Epithelial cell of proximal tubule (primary cell): ENCODE measurements around the gene TOE1. TPM values are rescaled to one million over a fixed set of nuclear protein-coding genes. Genes with fewer than 3 reads are reported as not detected.

ENCODE experiments used
- DNase-seq: peaks from one replicate; pipeline ENCODE4 v3.0.0-alpha.2; 2011; ENCODE audit warnings: low read depth
- H3K4me3 ChIP-seq: 2 replicates; pipeline ENCODE4 v1.5.1; 2011; ENCODE audit warnings: low read depth, mild to moderate bottlenecking, low read length
- total RNA-seq: library from RNA; depleted of rRNA; stranded (reverse); fragments of >200 nt; gene quantifications from 2 replicates; pipeline ENCODE4 v1.2.3, GENCODE V29; 2015
- TF ChIP-seq, protein P1 (sequence below): conservative IDR thresholded peaks from 2 replicates; pipeline ENCODE4 v1.5.1; 2012; ENCODE audit warnings: low read depth, mild to moderate bottlenecking, low read length

TOE1 gene
- total RNA-seq, 1 donor from 2014 or later, result 10.8 TPM

DNA sequence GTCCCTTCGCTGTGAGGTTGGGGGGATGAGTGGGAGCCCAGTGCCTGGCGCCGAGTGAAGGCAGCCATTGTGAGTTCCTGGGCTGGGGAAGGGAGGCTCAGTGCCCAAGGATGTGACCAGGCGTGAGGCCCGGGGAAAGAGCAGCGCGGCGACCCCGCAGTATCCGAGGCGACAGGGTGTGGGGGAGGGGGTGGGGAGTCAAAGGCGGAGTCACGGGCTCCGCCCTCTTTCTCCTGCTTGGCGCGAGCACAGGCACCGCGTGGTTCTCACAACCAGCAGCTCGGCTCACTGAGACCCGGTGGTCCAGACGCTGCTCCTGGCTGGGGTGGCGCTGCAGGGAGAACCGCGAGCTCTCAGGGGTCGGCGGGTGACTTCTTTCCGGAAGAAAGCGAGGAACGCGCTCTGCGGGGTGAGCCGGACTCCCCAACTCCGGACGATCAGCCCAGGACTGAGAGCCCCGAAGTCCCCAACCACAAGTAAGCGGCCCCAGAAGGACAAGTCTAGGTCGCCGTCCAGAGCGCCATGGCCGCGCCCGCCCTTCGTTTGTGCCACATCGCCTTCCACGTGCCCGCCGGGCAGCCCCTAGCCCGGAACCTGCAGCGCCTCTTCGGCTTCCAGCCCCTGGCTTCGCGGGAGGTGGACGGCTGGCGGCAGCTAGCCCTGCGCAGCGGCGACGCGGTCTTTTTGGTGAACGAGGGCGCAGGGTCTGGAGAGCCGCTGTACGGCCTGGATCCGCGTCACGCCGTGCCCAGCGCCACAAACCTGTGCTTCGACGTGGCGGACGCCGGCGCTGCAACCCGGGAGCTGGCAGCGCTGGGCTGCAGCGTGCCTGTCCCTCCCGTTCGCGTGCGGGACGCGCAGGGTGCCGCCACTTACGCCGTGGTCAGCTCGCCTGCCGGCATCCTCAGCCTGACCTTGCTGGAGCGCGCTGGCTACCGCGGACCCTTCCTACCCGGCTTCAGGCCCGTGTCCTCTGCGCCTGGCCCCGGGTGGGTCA lies 13.0 kb upstream of the TOE1 start, which contains the start of gene HPDL:
TSS of gene HPDL (plus strand) at position 269 of the 997 bp plus-strand sequence. CDS start at position 523, 254 bp downstream.
- TF ChIP-seq, protein P1, sequence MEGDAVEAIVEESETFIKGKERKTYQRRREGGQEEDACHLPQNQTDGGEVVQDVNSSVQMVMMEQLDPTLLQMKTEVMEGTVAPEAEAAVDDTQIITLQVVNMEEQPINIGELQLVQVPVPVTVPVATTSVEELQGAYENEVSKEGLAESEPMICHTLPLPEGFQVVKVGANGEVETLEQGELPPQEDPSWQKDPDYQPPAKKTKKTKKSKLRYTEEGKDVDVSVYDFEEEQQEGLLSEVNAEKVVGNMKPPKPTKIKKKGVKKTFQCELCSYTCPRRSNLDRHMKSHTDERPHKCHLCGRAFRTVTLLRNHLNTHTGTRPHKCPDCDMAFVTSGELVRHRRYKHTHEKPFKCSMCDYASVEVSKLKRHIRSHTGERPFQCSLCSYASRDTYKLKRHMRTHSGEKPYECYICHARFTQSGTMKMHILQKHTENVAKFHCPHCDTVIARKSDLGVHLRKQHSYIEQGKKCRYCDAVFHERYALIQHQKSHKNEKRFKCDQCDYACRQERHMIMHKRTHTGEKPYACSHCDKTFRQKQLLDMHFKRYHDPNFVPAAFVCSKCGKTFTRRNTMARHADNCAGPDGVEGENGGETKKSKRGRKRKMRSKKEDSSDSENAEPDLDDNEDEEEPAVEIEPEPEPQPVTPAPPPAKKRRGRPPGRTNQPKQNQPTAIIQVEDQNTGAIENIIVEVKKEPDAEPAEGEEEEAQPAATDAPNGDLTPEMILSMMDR, result no peak
- DNase-seq, result no peak
- peak within 1 kb of the TSS; percentile 49 for H3K4me3 ChIP-seq

DNA sequence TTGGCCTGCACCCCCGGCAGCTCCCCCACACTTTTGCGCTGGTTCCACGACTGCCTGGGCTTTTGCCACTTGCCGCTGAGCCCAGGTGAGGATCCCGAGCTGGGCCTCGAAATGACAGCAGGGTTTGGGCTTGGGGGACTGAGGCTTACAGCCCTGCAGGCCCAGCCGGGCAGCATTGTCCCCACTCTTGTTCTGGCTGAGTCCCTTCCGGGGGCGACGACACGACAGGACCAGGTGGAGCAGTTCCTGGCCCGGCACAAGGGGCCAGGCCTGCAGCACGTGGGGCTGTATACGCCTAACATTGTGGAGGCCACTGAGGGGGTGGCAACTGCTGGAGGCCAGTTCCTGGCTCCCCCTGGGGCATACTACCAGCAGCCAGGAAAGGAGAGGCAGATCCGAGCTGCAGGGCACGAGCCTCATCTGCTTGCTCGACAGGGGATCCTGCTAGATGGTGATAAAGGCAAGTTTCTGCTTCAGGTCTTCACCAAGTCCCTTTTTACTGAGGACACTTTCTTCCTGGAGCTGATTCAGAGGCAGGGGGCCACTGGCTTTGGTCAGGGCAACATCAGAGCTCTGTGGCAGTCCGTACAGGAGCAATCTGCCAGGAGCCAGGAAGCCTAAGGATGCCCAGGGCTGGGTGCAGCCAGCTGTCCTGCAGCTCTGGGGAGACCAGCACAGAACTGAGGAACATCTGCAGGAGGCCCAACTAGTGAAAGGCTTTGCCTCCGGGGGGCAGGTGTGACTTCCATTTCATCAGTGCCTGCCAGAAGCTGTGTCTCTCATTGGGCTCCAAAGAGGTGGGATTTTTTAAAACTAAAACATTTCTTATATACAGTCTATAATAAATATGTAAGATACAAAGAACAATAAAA lies 12.1 kb upstream of the TOE1 start:
- TF ChIP-seq, protein P1, result no peak
- DNase-seq, result no peak
- no peak overlapping the region for H3K4me3 ChIP-seq

DNA sequence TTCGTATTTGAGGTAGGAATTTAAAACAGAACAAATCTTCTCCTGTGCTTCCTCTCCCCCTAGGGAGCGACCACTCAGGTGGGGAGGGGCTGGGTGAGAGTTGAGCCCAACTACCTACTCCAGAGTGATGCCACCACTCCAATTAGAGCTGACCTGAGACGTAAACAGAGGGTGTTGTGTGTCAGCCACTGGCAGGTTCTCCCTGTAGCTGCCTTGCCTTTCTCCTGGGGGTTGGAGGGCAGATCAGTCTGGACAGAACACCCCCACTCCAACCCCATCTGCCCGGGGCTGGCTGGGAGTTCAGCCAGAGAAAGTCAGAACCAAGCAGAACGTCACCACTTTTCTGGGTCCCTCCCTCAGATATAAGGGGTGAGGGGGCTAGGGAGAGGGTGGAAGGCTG lies 11.3 kb upstream of the TOE1 start:
- no peak for DNase-seq
- H3K4me3 ChIP-seq, result no peak overlapping the region
- TF ChIP-seq, protein P1, result no peak

DNA sequence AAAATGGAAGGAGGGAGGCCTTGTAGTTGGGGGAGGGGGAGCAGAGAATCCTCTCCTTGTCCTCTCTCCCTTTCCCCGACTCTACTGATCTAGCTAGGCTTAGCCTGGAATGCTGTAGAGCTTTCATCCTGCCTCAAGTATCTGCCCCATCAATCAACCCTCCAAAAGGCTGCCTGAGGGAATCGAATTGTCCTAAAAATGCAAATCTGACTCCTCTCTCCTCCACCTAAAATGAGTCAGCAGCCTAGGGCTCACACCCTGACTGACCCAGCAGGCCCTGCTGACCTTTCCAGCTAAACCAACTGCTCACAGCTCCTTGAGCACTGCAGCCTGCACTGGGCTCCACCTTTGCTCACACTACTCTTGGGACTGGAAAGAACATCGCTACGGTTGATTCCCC lies 10.5 kb upstream of the TOE1 start:
- H3K4me3 ChIP-seq, result no peak overlapping the region
- no peak for DNase-seq
- TF ChIP-seq, protein P1, result no peak

DNA sequence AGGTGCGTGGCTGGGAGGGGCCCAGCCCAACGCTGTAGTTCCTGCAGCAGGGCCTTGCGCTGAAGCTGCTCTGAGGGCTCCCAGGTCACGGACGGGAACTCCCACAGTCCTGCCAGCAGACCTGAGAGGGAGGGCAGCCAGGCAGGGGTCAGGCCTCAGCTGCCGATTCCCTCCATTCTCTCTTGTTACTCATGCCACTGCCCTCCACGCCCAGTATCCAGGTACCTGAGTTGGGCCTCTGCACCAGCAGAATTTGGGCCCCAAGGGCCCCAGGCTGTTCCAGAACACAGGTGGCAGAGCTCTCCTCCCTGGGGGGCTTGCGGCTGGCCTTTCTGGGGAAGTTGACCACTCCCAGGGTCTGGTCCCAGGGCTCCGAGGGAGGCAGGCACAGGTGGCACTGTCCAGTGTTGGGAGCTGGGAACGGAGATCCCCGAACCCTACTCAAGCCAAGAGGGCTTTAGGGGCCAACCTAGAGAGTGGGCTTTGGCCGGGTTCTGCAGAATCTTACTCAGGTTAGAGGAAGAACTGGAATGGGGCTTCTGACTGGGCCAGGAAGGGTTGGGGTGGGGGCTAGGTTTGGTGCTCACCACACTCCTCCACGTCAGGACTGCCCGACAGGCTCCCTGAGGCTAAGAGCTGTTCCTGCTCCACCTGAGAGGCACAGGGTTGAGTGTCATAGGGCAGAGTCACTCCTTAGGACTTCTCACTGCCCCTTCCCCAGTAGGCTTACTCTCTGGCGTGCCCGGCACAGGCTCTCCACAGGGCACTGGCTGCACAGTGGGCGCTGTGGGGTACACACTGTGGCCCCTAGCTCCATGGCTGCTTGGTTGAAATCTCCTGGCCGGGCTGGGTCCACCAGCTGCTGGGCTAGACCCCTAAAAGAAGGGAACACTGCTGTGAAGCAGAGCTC lies 8.3 kb upstream of the TOE1 start:
- TF ChIP-seq, protein P1, result no peak
- no peak overlapping the region for H3K4me3 ChIP-seq
- DNase-seq, result no peak

DNA sequence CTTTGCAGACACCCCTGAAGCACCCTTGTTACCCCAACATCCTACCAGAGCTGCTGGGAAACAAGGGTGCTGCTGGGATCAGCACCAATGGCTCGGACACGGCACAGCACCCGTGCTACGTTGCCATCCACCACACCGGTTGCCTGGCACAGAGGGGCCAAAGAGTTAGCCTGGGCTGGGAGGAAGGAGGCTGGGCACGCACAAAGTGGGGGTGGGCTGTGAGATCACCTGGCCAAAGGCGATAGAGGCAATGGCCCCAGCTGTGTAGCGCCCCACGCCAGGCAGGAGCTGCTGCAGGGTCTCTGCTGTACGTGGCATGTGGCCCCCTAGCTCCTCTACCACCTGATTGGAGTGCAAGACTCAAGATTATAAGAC lies 7.6 kb upstream of the TOE1 start:
- no peak overlapping the region for H3K4me3 ChIP-seq
- TF ChIP-seq, protein P1, result no peak
- no peak for DNase-seq
